HepG2 (cell line): ENCODE data around the gene DUS3L. TPM values are rescaled to one million over a fixed set of nuclear protein-coding genes. Genes with fewer than 3 reads are reported as not detected.
A peak's percentile ranks its signal among the peaks of the same experiment; 100 is the strongest.

ENCODE experiments used
- CAMTA2 ChIP-seq: sonication (generic); formaldehyde crosslinking; IDR thresholded peaks from 2 replicates; pipeline ENCODE4 v1.4.0; 2020; ENCODE audit warnings: mild to moderate bottlenecking, missing genetic modification reagents, borderline replicate concordance
- DMAP1 ChIP-seq: IDR thresholded peaks from 2 replicates; pipeline ENCODE4 v1.6.1; 2016
- DRAP1 ChIP-seq: IDR thresholded peaks from 2 replicates; pipeline ENCODE4 v1.6.1; 2016; ENCODE audit warnings: missing genetic modification reagents, missing compliant biosample characterization
- FOXA3 ChIP-seq: IDR thresholded peaks from 2 replicates; pipeline ENCODE4 v1.6.1; 2016; ENCODE audit warnings: missing genetic modification reagents, missing compliant biosample characterization
- FOXJ3 ChIP-seq: sonication (generic); formaldehyde crosslinking; IDR thresholded peaks from 2 replicates; pipeline ENCODE4 v1.4.0; 2020; ENCODE audit warnings: missing genetic modification reagents, mild to moderate bottlenecking, borderline replicate concordance
- JUND ChIP-seq: sonication (generic); formaldehyde crosslinking; IDR thresholded peaks from 2 replicates; pipeline ENCODE4 v1.8.0; 2022; ENCODE audit warnings: mild to moderate bottlenecking, missing genetic modification reagents
- KDM3A ChIP-seq: IDR thresholded peaks from 2 replicates; pipeline ENCODE4 v1.6.1; 2018; ENCODE audit warnings: low read depth, missing compliant biosample characterization
- MIER2 ChIP-seq: IDR thresholded peaks from 2 replicates; pipeline ENCODE4 v1.6.1; 2016; ENCODE audit warnings: missing biosample characterization, missing genetic modification reagents
- MTERF4 ChIP-seq: sonication (generic); formaldehyde crosslinking; IDR thresholded peaks from 2 replicates; pipeline ENCODE4 v1.8.0; 2023; ENCODE audit warnings: mild to moderate bottlenecking, missing genetic modification reagents
- NAIF1 ChIP-seq: sonication (generic); formaldehyde crosslinking; IDR thresholded peaks from 2 replicates; pipeline ENCODE4 v1.5.0; 2020; ENCODE audit warnings: mild to moderate bottlenecking, missing genetic modification reagents, borderline replicate concordance
- NFKB2 ChIP-seq: sonication (generic); formaldehyde crosslinking; IDR thresholded peaks from 2 replicates; pipeline ENCODE4 v1.4.0; 2020; ENCODE audit warnings: missing genetic modification reagents, borderline replicate concordance
- PHF20 ChIP-seq: sonication (generic); formaldehyde crosslinking; IDR thresholded peaks from 2 replicates; pipeline ENCODE4 v1.5.0; 2020; ENCODE audit warnings: mild to moderate bottlenecking, missing genetic modification reagents
- SKI ChIP-seq: fragments of 450-650 bp; IDR thresholded peaks from one replicate; pipeline ENCODE4 v1.6.1; 2018; ENCODE audit warnings: mild to moderate bottlenecking; ENCODE audit not compliant: partially characterized antibody
- SUZ12 ChIP-seq: fragments of 150-350 bp; IDR thresholded peaks from 2 replicates; pipeline ENCODE4 v1.6.1; 2014; ENCODE audit warnings: low read depth, low read length
- TEF ChIP-seq: sonication (generic); formaldehyde crosslinking; IDR thresholded peaks from 2 replicates; pipeline ENCODE4 v1.5.0; 2020; ENCODE audit warnings: missing genetic modification reagents
- TFDP1 ChIP-seq: IDR thresholded peaks from 2 replicates; pipeline ENCODE4 v1.6.1; 2016; ENCODE audit warnings: missing compliant biosample characterization, missing genetic modification reagents, borderline replicate concordance
- XRCC5 ChIP-seq: fragments of 200-400 bp; formaldehyde crosslinking; optimal IDR thresholded peaks from 2 replicates; pipeline ENCODE3; 2017; ENCODE audit warnings: mild to moderate bottlenecking, low read length
- ZFP90 ChIP-seq: sonication (generic); formaldehyde crosslinking; IDR thresholded peaks from 2 replicates; pipeline ENCODE4 v1.8.0; 2022; ENCODE audit warnings: missing genetic modification reagents, mild to moderate bottlenecking, inconsistent platforms, borderline replicate concordance
- ZNF280D ChIP-seq: sonication (generic); formaldehyde crosslinking; IDR thresholded peaks from 2 replicates; pipeline ENCODE4 v1.5.1; 2020; ENCODE audit warnings: mild to moderate bottlenecking, missing genetic modification reagents
- ZNF431 ChIP-seq: sonication (generic); formaldehyde crosslinking; IDR thresholded peaks from 2 replicates; pipeline ENCODE4 v1.9.0; 2022; ENCODE audit warnings: missing genetic modification reagents, low read depth, mild to moderate bottlenecking, borderline replicate concordance
- ZNF616 ChIP-seq: sonication (generic); formaldehyde crosslinking; IDR thresholded peaks from 2 replicates; pipeline ENCODE4 v1.5.0; 2020; ENCODE audit warnings: low read depth, mild to moderate bottlenecking, missing genetic modification reagents
- ZNF777 ChIP-seq: sonication (generic); formaldehyde crosslinking; IDR thresholded peaks from 2 replicates; pipeline ENCODE4 v1.4.0; 2020; ENCODE audit warnings: missing genetic modification reagents
- ZSCAN20 ChIP-seq: sonication (generic); formaldehyde crosslinking; IDR thresholded peaks from 2 replicates; pipeline ENCODE4 v1.4.0; 2020; ENCODE audit warnings: missing genetic modification reagents, mild to moderate bottlenecking, borderline replicate concordance
- polyA plus RNA-seq, 8 experiments: library from polyadenylated mRNA; depleted of rRNA in 3 of 8; stranded (reverse) in 7 of 8; unstranded in 1 of 8; fragments of >200 nt; fragmentation: Illumina TruSeq in 4 of 8; extraction: Trizol in 4 of 8; gene quantifications; 2 replicates each; pipeline versions ENCODE4 v1.2.1 to v1.2.3, GENCODE V29; 2011 to 2016; ENCODE audit warnings: low read depth in 4 of 8, missing spikeins in 1 of 8, mixed read lengths in 1 of 8; ENCODE audit not compliant: insufficient read depth in 1 of 8
- total RNA-seq, 5 experiments: library from RNA; depleted of rRNA; stranded (reverse); fragments of >200 nt; fragmentation: Illumina TruSeq; extraction: Trizol; gene quantifications; 2 replicates each; pipeline ENCODE4 v1.2.3, GENCODE V29; 2016; ENCODE audit warnings: low read depth in 1 of 5

The DUS3L gene
- total and polyA plus RNA-seq, 2 of the 13 experiments (the other 11 are each of a cell fraction or from before 2014, with no cell fraction given): 13.3 to 25.1 TPM

GRCh38 chr19:5822181-5822844 is 31.4 kb upstream of the DUS3L start (continued):
- TF ChIP-seq ZNF280D (CRISPR knock-in tag): no peak
- no peak for TF ChIP-seq TFDP1 (CRISPR knock-in tag)
- no peak for TF ChIP-seq NAIF1 (CRISPR knock-in tag)
- TF ChIP-seq KDM3A (CRISPR knock-in tag): no peak
- TF ChIP-seq DMAP1 (CRISPR knock-in tag): no peak
- TF ChIP-seq ZNF431 (CRISPR knock-in tag): no peak
- no peak for TF ChIP-seq JUND
- TF ChIP-seq XRCC5: no peak
- no peak for TF ChIP-seq NFKB2
- TF ChIP-seq ZFP90 (CRISPR knock-in tag): no peak
- peak; percentile 79 for TF ChIP-seq ZNF777 (CRISPR knock-in tag)
- no peak for TF ChIP-seq MIER2
- TF ChIP-seq DRAP1 (CRISPR knock-in tag): no peak
- no peak for TF ChIP-seq ZSCAN20
- TF ChIP-seq FOXA3 (CRISPR knock-in tag): peak; percentile 54
- no peak for TF ChIP-seq CAMTA2 (CRISPR knock-in tag)
- no peak for TF ChIP-seq TEF
- no peak for TF ChIP-seq SUZ12
- TF ChIP-seq MTERF4 (CRISPR knock-in tag): no peak
- TF ChIP-seq ZNF616: no peak
- no peak; the same call in 1 of the 2 replicates for TF ChIP-seq FOXJ3 (CRISPR knock-in tag)
- TF ChIP-seq PHF20 (CRISPR knock-in tag): no peak
- no peak for TF ChIP-seq SKI
